SU-DHL-6 (cell line): ENCODE measurements around the gene CSNK2A3.

Source experiments
- EZH2phosphoT487 ChIP-seq: fragments of 200-600 bp; sonication (generic), shearing (Covaris generic); conservative IDR thresholded peaks from 2 replicates; pipeline ENCODE4 v1.6.1; 2018; ENCODE audit warnings: mild to moderate bottlenecking, antibody characterized with exemption, low read length, moderate library complexity, mixed read lengths
- TF ChIP-seq, protein P1 (sequence below): fragments of 200-600 bp; sonication (generic); IDR thresholded peaks from one replicate; pipeline ENCODE4 v1.5.1; 2017; ENCODE audit warnings: antibody characterized with exemption, mild to moderate bottlenecking, low read length, moderate library complexity; ENCODE audit not compliant: insufficient read depth, poor library complexity, severe bottlenecking

- TF ChIP-seq, protein P1, sequence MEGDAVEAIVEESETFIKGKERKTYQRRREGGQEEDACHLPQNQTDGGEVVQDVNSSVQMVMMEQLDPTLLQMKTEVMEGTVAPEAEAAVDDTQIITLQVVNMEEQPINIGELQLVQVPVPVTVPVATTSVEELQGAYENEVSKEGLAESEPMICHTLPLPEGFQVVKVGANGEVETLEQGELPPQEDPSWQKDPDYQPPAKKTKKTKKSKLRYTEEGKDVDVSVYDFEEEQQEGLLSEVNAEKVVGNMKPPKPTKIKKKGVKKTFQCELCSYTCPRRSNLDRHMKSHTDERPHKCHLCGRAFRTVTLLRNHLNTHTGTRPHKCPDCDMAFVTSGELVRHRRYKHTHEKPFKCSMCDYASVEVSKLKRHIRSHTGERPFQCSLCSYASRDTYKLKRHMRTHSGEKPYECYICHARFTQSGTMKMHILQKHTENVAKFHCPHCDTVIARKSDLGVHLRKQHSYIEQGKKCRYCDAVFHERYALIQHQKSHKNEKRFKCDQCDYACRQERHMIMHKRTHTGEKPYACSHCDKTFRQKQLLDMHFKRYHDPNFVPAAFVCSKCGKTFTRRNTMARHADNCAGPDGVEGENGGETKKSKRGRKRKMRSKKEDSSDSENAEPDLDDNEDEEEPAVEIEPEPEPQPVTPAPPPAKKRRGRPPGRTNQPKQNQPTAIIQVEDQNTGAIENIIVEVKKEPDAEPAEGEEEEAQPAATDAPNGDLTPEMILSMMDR: no peak
- TF ChIP-seq EZH2phosphoT487: no peak
Measured at GRCh38 chr11:11397036-11397415, 44.0 kb upstream of the CSNK2A3 start.
